Caco-2 (cell line): ENCODE results near the gene ZNF821. TPM values are rescaled to one million over a fixed set of nuclear protein-coding genes. Genes with fewer than 3 reads are reported as not detected.

Source experiments
- BruUV-seq: library from RNA; stranded (reverse); fragments of 400-500 nt; replicated peaks from 2 replicates; lab custom pipeline; 2021; lab: Mats Ljungman, UMichigan
- CTCF ChIA-PET: fragments of 300-600 bp; sonication (Branson Sonifier 250); formaldehyde crosslinking; loops from one replicate; lab custom pipeline; 2022; ENCODE audit warnings: antibody characterized with exemption; lab: Charles Lee
- POLR2A ChIA-PET: fragments of 300-600 bp; sonication (Branson Sonifier 250); formaldehyde crosslinking; loops from one replicate; lab custom pipeline; 2022; ENCODE audit warnings: antibody characterized with exemption; lab: Charles Lee
- DNase-seq, 2 experiments: peaks; one replicate each; pipeline versions ENCODE4 v3.0.0 to v3.0.0-alpha.2; 2020 to 2022
- H3K27me3 ChIP-seq: replicated peaks from 2 replicates; pipeline ENCODE4 v1.6.0; 2011; ENCODE audit warnings: low read length; ENCODE audit not compliant: control insufficient read depth, insufficient read depth
- H3K36me3 ChIP-seq: 2 replicates; pipeline ENCODE4 v1.5.1; 2011; ENCODE audit warnings: low read length; ENCODE audit not compliant: control insufficient read depth, insufficient read depth
- H3K4me1 ChIP-seq: fragments of 250-450 bp; sonication (Bioruptor Pico); 2 replicates; pipeline ENCODE4 v1.5.1; 2020; ENCODE audit warnings: mild to moderate bottlenecking
- H3K4me3 ChIP-seq: 2 replicates; pipeline ENCODE4 v1.5.1; 2011; ENCODE audit warnings: low read depth, mild to moderate bottlenecking, control low read depth, low read length
- H3K9me3 ChIP-seq: fragments of 250-450 bp; sonication (Bioruptor Pico); 2 replicates; pipeline ENCODE4 v1.5.1; 2020; ENCODE audit warnings: mild to moderate bottlenecking, moderate library complexity
- H3K27ac Mint-ChIP-seq: one replicate; pipeline ENCODE4 v1.8.0; 2022; ENCODE audit warnings: mixed read lengths; ENCODE audit not compliant: unreplicated experiment
- H3K27me3 Mint-ChIP-seq: one replicate; pipeline ENCODE4 v1.8.0; 2022; ENCODE audit warnings: mixed read lengths; ENCODE audit not compliant: insufficient read depth, unreplicated experiment
- H3K36me3 Mint-ChIP-seq: one replicate; pipeline ENCODE4 v1.8.0; 2022; ENCODE audit warnings: mild to moderate bottlenecking, mixed read lengths; ENCODE audit not compliant: insufficient read depth, unreplicated experiment
- H3K4me1 Mint-ChIP-seq: one replicate; pipeline ENCODE4 v1.8.0; 2022; ENCODE audit warnings: low read depth, mixed read lengths; ENCODE audit not compliant: unreplicated experiment
- H3K4me3 Mint-ChIP-seq: one replicate; pipeline ENCODE4 v1.8.0; 2022; ENCODE audit warnings: mild to moderate bottlenecking, moderate library complexity, mixed read lengths; ENCODE audit not compliant: unreplicated experiment
- H3K9me3 Mint-ChIP-seq: one replicate; pipeline ENCODE4 v1.8.0; 2022; ENCODE audit warnings: mixed read lengths; ENCODE audit not compliant: unreplicated experiment
- CTCF ChIP-seq, 2 experiments: fragments of 200-600 bp in 1 of 2; IDR thresholded peaks; 1 replicate in 1 of 2; 2 replicates in 1 of 2; pipeline versions ENCODE4 v1.5.1 to v1.8.0; 2011 to 2022; ENCODE audit warnings: antibody characterized with exemption in 1 of 2, control low read depth in 1 of 2, inconsistent platforms in 1 of 2, low read depth in 1 of 2, low read length in 1 of 2, mild to moderate bottlenecking in 1 of 2, moderate library complexity in 1 of 2; ENCODE audit not compliant: insufficient read depth in 1 of 2, severe bottlenecking in 1 of 2, unreplicated experiment in 1 of 2
- intact Hi-C: fragments of 100-400 bp; cut with micrococcal nuclease; formaldehyde crosslinking; loops from one replicate; pipeline ENCODE4 v1.10.0; 2022; ENCODE audit not compliant: unreplicated experiment
- total RNA-seq: library from RNA; stranded (reverse); gene quantifications from 2 replicates; pipeline ENCODE4 v1.2.3, GENCODE V29; 2022

The ZNF821 gene
- total RNA-seq, 1 experiment from 2014 or later = 16.9 TPM

GRCh38 chr16:71845639-71846430 lies 38.1 kb downstream of the ZNF821 start, which contains the start of gene ATXN1L:
ATXN1L (plus strand) TSS chr16:71845976; CDS start chr16:71849741, 3,765 bp downstream.
- TSS peak; percentile 65 for BruUV-seq
- peak; percentile 95 to 98 for DNase-seq
- peaks cover 41% of the 10 kb centered on the region for H3K36me3 Mint-ChIP-seq
- H3K4me3 Mint-ChIP-seq = peak within 1 kb of the TSS; percentile 91
- ChIA-PET POLR2A (no interaction called here), CTCF (interaction anchor here (1.0 kb wide), 2 partner anchors 35 to 116 kb away, joined by 3 to 4 read pairs; no protein-coding TSS in a partner anchor)
- H3K4me1 Mint-ChIP-seq = peaks cover 9% of the 10 kb centered on the region
- no peaks in the 10 kb centered on the region for H3K27me3 ChIP-seq
- peaks cover 8% of the 10 kb centered on the region; the same call in 1 of the 2 replicates for H3K4me1 ChIP-seq
- H3K27me3 Mint-ChIP-seq = no peaks in the 10 kb centered on the region
- TF ChIP-seq CTCF (IDR thresholded peaks at IDR 0.05; ENCODE audit: insufficient read depth in 1 of 2, low read depth in 1 of 2, low read length in 1 of 2, severe bottlenecking in 1 of 2, unreplicated experiment in 1 of 2) = no peak
- intact Hi-C loops = loop anchor here (1.0 to 2.0 kb wide), 3 partner anchors 12 to 37 kb away; no protein-coding TSS in a partner anchor
- H3K27ac Mint-ChIP-seq = peak within 1 kb of the TSS; percentile 95
- H3K9me3 ChIP-seq = no peaks in the 10 kb centered on the region
- H3K4me3 ChIP-seq = peak within 1 kb of the TSS; percentile 93
- no peaks in the 10 kb centered on the region for H3K9me3 Mint-ChIP-seq
- peaks cover 4% of the 10 kb centered on the region; the same call in 1 of the 2 replicates for H3K36me3 ChIP-seq

- no peak overlapping the region for H3K27ac Mint-ChIP-seq
- H3K4me1 Mint-ChIP-seq = peaks cover 9% of the 10 kb centered on the region
- BruUV-seq = no TSS peak
- ChIA-PET POLR2A (no interaction called here), CTCF (no interaction called here)
- H3K36me3 Mint-ChIP-seq = peaks cover 24% of the 10 kb centered on the region
- no peaks in the 10 kb centered on the region for H3K9me3 Mint-ChIP-seq
- H3K36me3 ChIP-seq = no peaks in the 10 kb centered on the region
- no peaks in the 10 kb centered on the region for H3K27me3 ChIP-seq
- no peak for TF ChIP-seq CTCF (IDR thresholded peaks at IDR 0.05; ENCODE audit: insufficient read depth in 1 of 2, low read depth in 1 of 2, low read length in 1 of 2, severe bottlenecking in 1 of 2, unreplicated experiment in 1 of 2)
- intact Hi-C loops = no loop called here
- no peak for DNase-seq
- peaks cover 8% of the 10 kb centered on the region; the same call in 1 of the 2 replicates for H3K4me1 ChIP-seq
- no peak overlapping the region for H3K4me3 Mint-ChIP-seq
- H3K27me3 Mint-ChIP-seq = no peaks in the 10 kb centered on the region
- no peak overlapping the region for H3K4me3 ChIP-seq
- no peaks in the 10 kb centered on the region for H3K9me3 ChIP-seq
These were observed 40.4 kb downstream of the ZNF821 start for GRCh38 chr16:71843572-71843971.

- intact Hi-C loops = no loop called here
- TF ChIP-seq CTCF (IDR thresholded peaks at IDR 0.05; ENCODE audit: insufficient read depth in 1 of 2, low read depth in 1 of 2, low read length in 1 of 2, severe bottlenecking in 1 of 2, unreplicated experiment in 1 of 2) = no peak
- H3K4me1 Mint-ChIP-seq = no peaks in the 10 kb centered on the region
- POLR2A ChIA-PET = interaction anchor here (0.6 to 1.1 kb wide), 3 partner anchors 18 to 1369 kb away, joined by 3 read pairs; partner anchors contain the start of gene AP1G1
- DNase-seq = no peak
- peaks cover under 1% of the 10 kb centered on the region for H3K36me3 Mint-ChIP-seq
- H3K27me3 Mint-ChIP-seq = no peaks in the 10 kb centered on the region
- Histone ChIP-seq H3K27me3 (no peaks in the 10 kb centered on the region), H3K36me3 (no peaks in the 10 kb centered on the region), H3K4me3 (no peak overlapping the region), H3K4me1 (no peaks in the 10 kb centered on the region), H3K9me3 (no peaks in the 10 kb centered on the region)
- CTCF ChIA-PET = interaction anchor here (0.5 kb wide), 1 partner anchor 275 kb away, joined by 5 read pairs; no protein-coding TSS in a partner anchor
- no peaks in the 10 kb centered on the region for H3K9me3 Mint-ChIP-seq
- no TSS peak for BruUV-seq
- H3K27ac Mint-ChIP-seq = no peak overlapping the region
- no peak overlapping the region for H3K4me3 Mint-ChIP-seq
These were observed 43.9 kb downstream of the ZNF821 start for GRCh38 chr16:71840052-71840451.
